ENCODE results near the gene OOSP4A. TPM values are rescaled to one million over a fixed set of nuclear protein-coding genes. Genes with fewer than 3 reads are reported as not detected.

Gene OOSP4A
- total RNA-seq (2014; rRNA removed; shearing (Covaris generic)), result not detected in 2 replicates
- not detected in 2 replicates for polyA plus RNA-seq (2016; fragmentation: Nextera tagmentation; extraction: Ambion mirVana)

GRCh38 chr11:59963733-59964132 lies at the start of gene OOSP4A:
Gene OOSP4A, plus strand, starts transcription at chr11:59964033. Its CDS starts 0 bp downstream, at chr11:59964033.
- Histone ChIP-seq H3K4me2 (ENCODE audit: unreplicated experiment) (no peak within 1 kb of the TSS), H3K36me3 (ENCODE audit: low read depth) (no peaks in the 10 kb centered on the region), H3F3A (ENCODE audit: insufficient read depth) (no peaks in the 10 kb centered on the region), H3K9ac (no peak within 1 kb of the TSS), H3K9me3 (ENCODE audit: low read depth) (no peaks in the 10 kb centered on the region), H3K9me2 (ENCODE audit: insufficient read depth) (no peaks in the 10 kb centered on the region), H4K20me1 (ENCODE audit: insufficient read depth) (no peaks in the 10 kb centered on the region), H2AFZ (no peak within 1 kb of the TSS), H3K4me1 (ENCODE audit: insufficient read depth) (no peaks in the 10 kb centered on the region), H3K79me2 (ENCODE audit: insufficient read depth) (no peaks in the 10 kb centered on the region), H3K27me3 (replicated peaks; ENCODE audit: insufficient read depth) (no peaks in the 10 kb centered on the region), H3K27ac (no peak within 1 kb of the TSS), H3K4me3 (no peak within 1 kb of the TSS)
- in situ Hi-C loops (cut with MboI), result no loop called here
- WGBS, 2 experiments (ENCODE audit: low coverage in 1 of 2, low lambda C conversion rate in 2 of 2, missing lambda C conversion rate in 2 of 2), result 54 to 57% methylated on average over 3 of the region's 3 CpGs
- no peak for DNase-seq
- no peak for TF ChIP-seq EZH2 (IDR thresholded peaks at IDR 0.05; ENCODE audit: insufficient read depth, poor library complexity, severe bottlenecking)
- no peak for TF ChIP-seq EZH2phosphoT487 (IDR thresholded peaks at IDR 0.05; ENCODE audit: insufficient read depth, low read depth)

DNA sequence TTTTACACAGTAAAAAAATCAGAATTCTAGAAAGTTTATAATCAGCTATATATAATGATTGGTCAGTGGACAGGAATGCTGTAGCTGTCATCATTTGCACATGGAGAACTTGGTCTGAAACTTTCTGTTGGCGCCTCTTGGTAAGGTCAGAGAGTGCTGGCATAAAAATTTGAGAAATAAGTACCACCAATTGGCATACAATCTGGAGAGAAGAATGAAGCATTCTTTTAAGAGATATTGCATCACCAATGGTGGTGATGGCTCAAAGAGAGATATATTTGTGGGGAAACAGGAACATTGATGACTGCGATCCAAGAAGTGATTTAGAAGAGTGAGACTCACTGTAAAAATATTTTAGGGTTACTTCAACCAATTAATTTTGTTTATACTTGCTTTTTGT lies 45.4 kb upstream of the OOSP4A start:
- in situ Hi-C loops (cut with MboI), result loop anchor here (5.0 kb wide), 1 partner anchor 96 kb away; no protein-coding TSS in a partner anchor
- Histone ChIP-seq H3K9me3 (ENCODE audit: low read depth) (no peaks in the 10 kb centered on the region), H3K9ac (peak overlapping the region; percentile 32; the same call in 1 of the 2 replicates), H3K27ac (peak overlapping the region; percentile 76), H4K20me1 (ENCODE audit: insufficient read depth) (no peaks in the 10 kb centered on the region), H3K36me3 (ENCODE audit: low read depth) (no peaks in the 10 kb centered on the region), H3F3A (ENCODE audit: insufficient read depth) (peaks cover 15% of the 10 kb centered on the region), H3K27me3 (replicated peaks; ENCODE audit: insufficient read depth) (no peaks in the 10 kb centered on the region), H3K4me3 (peak overlapping the region; percentile 22), H3K79me2 (ENCODE audit: insufficient read depth) (no peaks in the 10 kb centered on the region), H3K9me2 (ENCODE audit: insufficient read depth) (no peaks in the 10 kb centered on the region), H2AFZ (no peak overlapping the region), H3K4me2 (ENCODE audit: unreplicated experiment) (peak overlapping the region; percentile 57), H3K4me1 (ENCODE audit: insufficient read depth) (peaks cover 13% of the 10 kb centered on the region)
- 10 to 13% methylated on average over 2 of the region's 2 CpGs for WGBS, 2 experiments (ENCODE audit: low coverage in 1 of 2, low lambda C conversion rate in 2 of 2, missing lambda C conversion rate in 2 of 2)
- TF ChIP-seq EZH2 (IDR thresholded peaks at IDR 0.05; ENCODE audit: insufficient read depth, poor library complexity, severe bottlenecking) (no peak), EZH2phosphoT487 (IDR thresholded peaks at IDR 0.05; ENCODE audit: insufficient read depth, low read depth) (0 out of 2 replicates have a peak, but pooled peaks have one; percentile 72)
- DNase-seq, result peak; percentile 82

DNA sequence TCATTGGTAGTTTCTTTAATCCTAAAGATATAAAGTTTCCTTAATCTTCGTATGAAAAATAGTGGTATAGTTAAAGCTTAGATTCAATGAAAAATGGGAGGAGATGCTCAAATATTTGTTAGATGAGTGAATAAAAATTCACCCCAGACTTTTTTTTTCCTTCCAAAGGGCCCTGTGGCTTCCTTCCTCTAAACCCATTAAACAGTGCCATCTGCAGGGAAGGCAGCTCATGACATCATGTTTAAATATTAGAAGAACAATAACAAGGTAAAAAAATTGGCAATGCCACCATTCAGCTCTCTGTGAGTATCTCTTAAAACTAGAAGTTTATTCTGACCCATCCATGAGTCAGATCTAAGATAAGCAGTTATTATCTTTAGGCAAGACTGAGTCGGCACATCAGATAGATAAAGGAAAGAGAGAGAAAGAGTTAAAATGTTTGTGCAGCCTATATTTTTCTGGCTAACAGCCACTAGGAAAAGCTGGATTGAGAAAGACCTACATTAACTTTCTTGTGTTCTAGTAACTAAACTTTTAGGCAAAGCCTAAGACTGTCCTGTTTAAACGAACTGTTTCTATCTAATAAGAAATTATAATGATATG lies 44.7 kb upstream of the OOSP4A start:
- Histone ChIP-seq H3K4me2 (ENCODE audit: unreplicated experiment) (peak overlapping the region; percentile 57), H3K4me1 (ENCODE audit: insufficient read depth) (peaks cover 13% of the 10 kb centered on the region), H3F3A (ENCODE audit: insufficient read depth) (peaks cover 15% of the 10 kb centered on the region), H3K4me3 (peak overlapping the region; percentile 22), H3K9ac (peak overlapping the region; percentile 32; the same call in 1 of the 2 replicates), H3K79me2 (ENCODE audit: insufficient read depth) (no peaks in the 10 kb centered on the region), H2AFZ (peak overlapping the region; percentile 67), H3K27me3 (replicated peaks; ENCODE audit: insufficient read depth) (no peaks in the 10 kb centered on the region), H3K9me3 (ENCODE audit: low read depth) (no peaks in the 10 kb centered on the region), H3K27ac (peak overlapping the region; percentile 76), H3K9me2 (ENCODE audit: insufficient read depth) (no peaks in the 10 kb centered on the region), H3K36me3 (ENCODE audit: low read depth) (no peaks in the 10 kb centered on the region), H4K20me1 (ENCODE audit: insufficient read depth) (no peaks in the 10 kb centered on the region)
- 13 to 18% methylated on average over 3 of the region's 3 CpGs for WGBS, 2 experiments (ENCODE audit: low coverage in 1 of 2, low lambda C conversion rate in 2 of 2, missing lambda C conversion rate in 2 of 2)
- TF ChIP-seq EZH2 (IDR thresholded peaks at IDR 0.05; ENCODE audit: insufficient read depth, poor library complexity, severe bottlenecking) (no peak), EZH2phosphoT487 (IDR thresholded peaks at IDR 0.05; ENCODE audit: insufficient read depth, low read depth) (no peak)
- DNase-seq, result peak; percentile 85
- in situ Hi-C loops (cut with MboI), result loop anchor here (5.0 kb wide), 1 partner anchor 97 kb away; no protein-coding TSS in a partner anchor

DNA sequence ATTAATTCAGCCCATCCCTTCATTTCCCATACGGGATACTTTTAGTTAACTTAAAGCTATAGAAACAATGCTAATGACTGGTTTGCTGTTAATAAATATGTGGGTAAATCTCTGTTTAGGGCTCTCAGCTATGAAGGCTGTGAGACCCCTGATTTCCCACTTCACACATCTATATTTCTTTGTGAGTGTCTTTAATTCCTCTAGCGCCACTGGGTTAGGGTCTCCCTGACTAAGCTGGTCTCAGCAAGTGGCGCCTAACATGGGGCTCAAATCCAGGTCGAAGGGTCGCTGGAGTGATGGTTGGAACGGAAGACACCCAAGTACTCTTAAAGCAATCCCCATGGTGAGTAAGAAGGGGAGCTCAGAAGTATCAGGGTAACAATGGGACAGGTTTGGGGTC lies 40.0 kb upstream of the OOSP4A start:
- TF ChIP-seq EZH2phosphoT487 (IDR thresholded peaks at IDR 0.05; ENCODE audit: insufficient read depth, low read depth) (no peak), EZH2 (IDR thresholded peaks at IDR 0.05; ENCODE audit: insufficient read depth, poor library complexity, severe bottlenecking) (no peak)
- Histone ChIP-seq H3K4me3 (no peak overlapping the region), H3K27ac (no peak overlapping the region), H3K9me2 (ENCODE audit: insufficient read depth) (no peaks in the 10 kb centered on the region), H3F3A (ENCODE audit: insufficient read depth) (peaks cover 6% of the 10 kb centered on the region), H3K9ac (no peak overlapping the region), H3K79me2 (ENCODE audit: insufficient read depth) (no peaks in the 10 kb centered on the region), H3K4me2 (ENCODE audit: unreplicated experiment) (no peak overlapping the region), H3K4me1 (ENCODE audit: insufficient read depth) (peaks cover 6% of the 10 kb centered on the region), H2AFZ (no peak overlapping the region), H4K20me1 (ENCODE audit: insufficient read depth) (no peaks in the 10 kb centered on the region), H3K36me3 (ENCODE audit: low read depth) (no peaks in the 10 kb centered on the region), H3K27me3 (replicated peaks; ENCODE audit: insufficient read depth) (no peaks in the 10 kb centered on the region), H3K9me3 (ENCODE audit: low read depth) (no peaks in the 10 kb centered on the region)
- no peak for DNase-seq
- 51 to 54% methylated on average over 6 of the region's 6 CpGs for WGBS, 2 experiments (ENCODE audit: low coverage in 1 of 2, low lambda C conversion rate in 2 of 2, missing lambda C conversion rate in 2 of 2)
- in situ Hi-C loops (cut with MboI), result no loop called here
